HG02759 (cell line): Measurements from ENCODE around the gene DDX11.
"Not testable (repeated sequence)": the region's sequence is repeated elsewhere in the genome, so short reads cannot be mapped to it uniquely, and the experiment has no call there.

Source experiments
- ATAC-seq: cut with Tn5 transposase; IDR thresholded peaks from one replicate; pipeline ENCODE4 v1.9.1; 2021; ENCODE audit warnings: mild to moderate bottlenecking, moderate library complexity; ENCODE audit not compliant: unreplicated experiment

The DDX11 gene

GRCh38 chr12:31121022-31121728 is 47.5 kb downstream of the DDX11 start:
- not testable (repeated sequence) for ATAC-seq

- ATAC-seq: no peak
Observed at GRCh38 chr12:31122481-31122880, 48.8 kb downstream of the DDX11 start.

GRCh38 chr12:31124158-31124557 is 50.5 kb downstream of the DDX11 start:
- not testable (repeated sequence) for ATAC-seq

- not testable (repeated sequence) for ATAC-seq
Observed at GRCh38 chr12:31125171-31125570, 51.5 kb downstream of the DDX11 start.

- not testable (repeated sequence) for ATAC-seq
Observed at GRCh38 chr12:31127209-31127848, 53.7 kb downstream of the DDX11 start.

GRCh38 chr12:31136581-31136980 is 62.9 kb downstream of the DDX11 start:
- ATAC-seq: not testable (repeated sequence)

GRCh38 chr12:31144768-31145167 is 71.1 kb downstream of the DDX11 start:
- ATAC-seq: not testable (repeated sequence)

GRCh38 chr12:31145296-31145695 is 71.6 kb downstream of the DDX11 start:
- ATAC-seq: not testable (repeated sequence)

GRCh38 chr12:31147415-31147814 is 73.8 kb downstream of the DDX11 start:
- not testable (repeated sequence) for ATAC-seq

GRCh38 chr12:31150766-31151165 is 77.1 kb downstream of the DDX11 start:
- not testable (repeated sequence) for ATAC-seq
